ENCODE results near the gene DLK1. TPM values are rescaled to one million over a fixed set of nuclear protein-coding genes. Genes with fewer than 3 reads are reported as not detected.

DLK1 gene
- total RNA-seq, 1 donor from 2014 or later = 7.2 TPM

DNA sequence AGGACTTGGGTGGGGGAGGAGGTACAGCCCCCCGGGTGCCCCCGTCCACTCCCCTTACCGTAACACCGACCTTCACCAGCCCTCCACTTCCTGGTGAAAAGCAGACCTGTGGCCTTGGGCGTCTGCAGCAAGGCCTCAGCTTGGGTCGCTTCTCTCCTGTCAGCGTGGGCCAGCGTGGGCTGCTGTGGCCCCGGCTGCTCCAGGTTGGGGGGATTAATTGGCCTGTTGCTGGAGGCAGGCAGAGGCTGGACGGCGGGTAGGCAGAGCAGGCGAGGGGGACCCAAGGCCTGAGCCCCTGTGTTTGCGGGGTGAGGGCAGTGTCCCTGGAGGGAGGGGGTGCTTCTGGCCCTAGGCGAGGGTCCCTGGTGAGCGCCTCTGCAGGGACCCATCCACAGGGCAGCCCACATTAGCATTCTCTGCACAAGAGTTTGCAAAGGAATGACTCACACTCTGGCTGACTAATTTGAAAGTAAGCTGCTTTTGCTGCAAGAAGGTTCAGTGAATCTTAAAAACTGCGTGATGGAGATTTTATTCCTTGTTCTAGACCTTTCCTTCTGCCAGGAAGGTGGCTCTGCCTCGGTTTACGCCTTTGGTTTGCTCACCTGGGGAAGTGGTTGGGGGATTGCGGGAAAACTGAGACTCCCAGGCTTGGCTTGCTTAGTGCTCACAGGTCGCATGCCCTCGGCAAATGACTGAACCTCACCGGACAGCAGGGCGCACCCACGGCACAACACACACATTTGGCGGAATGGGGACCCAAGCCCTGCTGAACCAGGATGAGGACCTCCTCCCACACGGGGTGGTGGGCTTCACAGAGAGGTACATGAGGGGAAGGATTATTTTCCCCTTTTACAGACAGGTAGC is 37.9 kb upstream of the DLK1 start:
- Histone ChIP-seq H3K27ac (no peak overlapping the region), H3K36me3 (no peaks in the 10 kb centered on the region), H3K9me3 (no peaks in the 10 kb centered on the region), H3K27me3 (no peaks in the 10 kb centered on the region), H3K4me1 (no peaks in the 10 kb centered on the region), H3K4me3 (no peak overlapping the region)
- DNase-seq (ENCODE audit: low spot score in 2 of 2) = no peak
- intact Hi-C loops (cut with DNase I) = no loop called here
- no peak for TF ChIP-seq CTCF (IDR thresholded peaks at IDR 0.05)

DNA sequence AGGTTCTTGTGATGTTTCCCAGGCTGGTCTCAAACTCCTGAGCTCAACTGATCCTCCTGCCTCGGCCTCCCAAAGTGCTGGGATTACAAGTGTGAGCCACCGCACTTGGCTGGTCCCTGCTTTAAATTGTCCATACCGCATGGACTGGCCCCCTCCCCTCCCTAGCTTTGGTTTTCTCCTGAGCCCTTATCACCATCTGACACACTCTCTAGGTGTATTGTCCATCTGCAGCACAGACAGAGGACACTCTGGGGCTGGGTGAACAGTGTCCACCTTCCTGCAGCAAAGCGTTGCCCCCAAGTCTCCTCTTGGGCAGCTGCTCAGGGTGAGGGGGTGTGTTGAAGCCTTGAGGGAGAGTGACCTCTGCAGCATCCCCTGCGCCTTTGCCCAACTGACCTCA is 36.0 kb upstream of the DLK1 start:
- intact Hi-C loops (cut with DNase I) = no loop called here
- TF ChIP-seq CTCF (IDR thresholded peaks at IDR 0.05) = no peak
- no peaks in the 10 kb centered on the region for H3K36me3 ChIP-seq
- H3K27me3 ChIP-seq = no peaks in the 10 kb centered on the region
- H3K9me3 ChIP-seq = no peaks in the 10 kb centered on the region
- H3K4me1 ChIP-seq = no peaks in the 10 kb centered on the region
- H3K27ac ChIP-seq = no peak overlapping the region
- DNase-seq (ENCODE audit: low spot score in 2 of 2) = no peak
- no peak overlapping the region for H3K4me3 ChIP-seq

DNA sequence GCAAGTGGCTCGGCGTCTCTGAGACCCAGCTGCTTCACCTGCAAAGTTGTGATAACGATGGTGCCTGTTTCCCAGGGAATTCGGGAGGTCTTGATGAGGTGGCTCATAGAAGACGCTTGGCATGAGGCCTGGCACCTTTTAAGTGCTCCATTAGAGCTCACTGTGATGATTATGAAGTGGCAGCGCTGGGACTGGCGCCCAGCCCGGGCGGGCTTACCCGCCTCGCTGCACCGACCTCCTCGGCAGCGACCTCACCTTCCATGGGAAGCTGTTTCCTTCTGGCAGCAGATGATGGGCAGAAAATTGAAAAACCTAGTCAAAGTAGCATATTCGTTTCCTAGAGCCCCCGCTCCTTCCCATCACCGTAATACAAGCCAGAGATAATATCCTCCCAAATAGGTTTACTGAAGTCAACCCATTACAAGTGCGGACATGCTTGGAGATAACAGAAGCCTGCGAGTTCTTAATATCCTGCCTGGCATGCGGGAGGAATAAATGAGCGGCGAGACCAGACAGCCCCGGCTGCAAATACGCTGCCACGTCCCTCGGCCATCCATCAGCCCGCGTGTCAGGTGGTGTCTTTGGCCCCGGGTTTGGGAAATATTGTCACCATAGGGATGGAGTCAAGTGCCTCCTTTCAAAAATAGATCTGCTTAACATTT is 35.2 kb upstream of the DLK1 start:
- no peak for TF ChIP-seq CTCF (IDR thresholded peaks at IDR 0.05)
- H3K27ac ChIP-seq = no peak overlapping the region

DNA sequence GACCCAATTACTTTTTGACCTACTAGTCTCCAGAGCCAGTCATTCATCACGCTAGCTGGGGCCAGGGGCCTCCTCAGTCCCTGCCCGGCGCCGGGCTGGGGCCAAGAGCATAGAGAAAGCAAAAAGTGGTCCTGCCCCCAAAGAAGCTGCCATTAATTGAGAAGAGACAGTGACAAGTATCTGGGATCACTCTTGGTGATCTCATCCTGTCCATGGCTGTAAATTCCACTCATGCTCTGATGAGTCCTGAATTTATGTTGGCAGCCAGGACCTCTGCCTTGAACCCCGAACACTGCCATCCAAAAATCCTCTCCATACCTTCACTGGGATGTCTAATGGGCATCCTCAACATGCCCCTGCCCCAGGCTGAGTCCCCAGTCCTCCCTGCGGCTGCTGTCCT is 34.4 kb upstream of the DLK1 start:
- H3K27me3 ChIP-seq = no peaks in the 10 kb centered on the region
- no peak overlapping the region for H3K4me3 ChIP-seq

More for the DNA sequence above, 35.2 kb upstream of the DLK1 start:
- intact Hi-C loops (cut with DNase I) = no loop called here
- no peak for DNase-seq (ENCODE audit: low spot score in 2 of 2)
- Histone ChIP-seq H3K9me3 (no peaks in the 10 kb centered on the region), H3K4me1 (no peaks in the 10 kb centered on the region), H3K4me3 (no peak overlapping the region), H3K36me3 (no peaks in the 10 kb centered on the region), H3K27me3 (no peaks in the 10 kb centered on the region)

GRCh38 chr14:100692859-100693558 is 33.7 kb upstream of the DLK1 start:
- no peak for TF ChIP-seq CTCF (IDR thresholded peaks at IDR 0.05)
- Histone ChIP-seq H3K27ac (no peak overlapping the region), H3K36me3 (no peaks in the 10 kb centered on the region), H3K9me3 (no peaks in the 10 kb centered on the region), H3K27me3 (no peaks in the 10 kb centered on the region), H3K4me1 (no peaks in the 10 kb centered on the region), H3K4me3 (no peak overlapping the region)
- DNase-seq (ENCODE audit: low spot score in 2 of 2) = no peak
- intact Hi-C loops (cut with DNase I) = no loop called here

More for the DNA sequence above, 34.4 kb upstream of the DLK1 start:
- intact Hi-C loops (cut with DNase I) = no loop called here
- no peaks in the 10 kb centered on the region for H3K36me3 ChIP-seq
- H3K27ac ChIP-seq = no peak overlapping the region
- H3K4me1 ChIP-seq = no peaks in the 10 kb centered on the region
- no peaks in the 10 kb centered on the region for H3K9me3 ChIP-seq
- TF ChIP-seq CTCF (IDR thresholded peaks at IDR 0.05) = no peak
- no peak for DNase-seq (ENCODE audit: low spot score in 2 of 2)

Data from ascending aorta (tissue), 2 donors.